ENCODE results near the gene MED17.

The MED17 gene

GRCh38 chr11:93819966-93820695 is 36.0 kb downstream of the MED17 start:
- DNase-seq, result no peak

GRCh38 chr11:93820847-93821246 is 36.8 kb downstream of the MED17 start:
- DNase-seq, result no peak

- DNase-seq, result no peak
Observed at GRCh38 chr11:93821617-93822016, 37.5 kb downstream of the MED17 start.

GRCh38 chr11:93822359-93822758 is 38.3 kb downstream of the MED17 start:
- DNase-seq, result no peak

- DNase-seq, result no peak
Observed at GRCh38 chr11:93823210-93823609, 39.1 kb downstream of the MED17 start.

GRCh38 chr11:93827363-93827762 is 43.3 kb downstream of the MED17 start:
- DNase-seq, result no peak

- no peak for DNase-seq
Observed at GRCh38 chr11:93829598-93829997, 45.5 kb downstream of the MED17 start.

GRCh38 chr11:93831343-93832127 is 47.5 kb downstream of the MED17 start:
- no peak for DNase-seq

GRCh38 chr11:93832780-93833179 is 48.7 kb downstream of the MED17 start:
- no peak for DNase-seq

- DNase-seq, result no peak
Observed at GRCh38 chr11:93838967-93839366, 54.9 kb downstream of the MED17 start.

GRCh38 chr11:93840180-93840579 is 56.1 kb downstream of the MED17 start:
- DNase-seq, result no peak

- no peak for DNase-seq
Observed at GRCh38 chr11:93840981-93841380, 56.9 kb downstream of the MED17 start.

- no peak for DNase-seq
Observed at GRCh38 chr11:93841446-93841845, 57.4 kb downstream of the MED17 start.

- DNase-seq, result no peak
Observed at GRCh38 chr11:93842034-93842433, 58.0 kb downstream of the MED17 start.

GRCh38 chr11:93842461-93842860 is 58.4 kb downstream of the MED17 start:
- no peak for DNase-seq

- DNase-seq, result no peak
Observed at GRCh38 chr11:93843906-93844305, 59.8 kb downstream of the MED17 start.

GRCh38 chr11:93844568-93844967 is 60.5 kb downstream of the MED17 start:
- DNase-seq, result no peak

- DNase-seq, result no peak
Observed at GRCh38 chr11:93845181-93846092, 61.4 kb downstream of the MED17 start.

GRCh38 chr11:93846411-93846810 is 62.3 kb downstream of the MED17 start:
- no peak for DNase-seq

- DNase-seq, result no peak
Observed at GRCh38 chr11:93849201-93849600, 65.1 kb downstream of the MED17 start.

- no peak for DNase-seq
Observed at GRCh38 chr11:93849751-93850593, 65.9 kb downstream of the MED17 start.

GRCh38 chr11:93850594-93851018 is 66.5 kb downstream of the MED17 start, which contains the start of gene VSTM5:
VSTM5 (minus strand) TSS chr11:93850618; CDS start chr11:93850502, 116 bp downstream.
- no peak for DNase-seq
